ENCODE measurements around the gene PSMA5. TPM values are rescaled to one million over a fixed set of nuclear protein-coding genes. Genes with fewer than 3 reads are reported as not detected.

The PSMA5 gene
- total and polyA plus RNA-seq, 10 of the 15 experiments (the other 5 are each of a cell fraction or from before 2014, with no cell fraction given), result 58.7 to 271 (median 187) TPM

GRCh38 chr1:109367626-109368025 lies 58.6 kb downstream of the PSMA5 start:
- Histone ChIP-seq H3K9ac (ENCODE audit: control insufficient read depth, insufficient read depth, low read length) (no peak overlapping the region), H4K20me1 (ENCODE audit: control insufficient read depth, insufficient read depth) (no peaks in the 10 kb centered on the region), H2AFZ (ENCODE audit: control insufficient read depth, low read depth, low read length) (no peak overlapping the region), H3K27ac (ENCODE audit: control insufficient read depth, insufficient read depth) (no peak overlapping the region), H3K4me1 (ENCODE audit: control insufficient read depth, insufficient read depth, low read length) (peaks cover 9% of the 10 kb centered on the region; the same call in 1 of the 2 replicates), H3K4me3 (no peak overlapping the region), H3K79me2 (ENCODE audit: control insufficient read depth, insufficient read depth, low read length) (no peaks in the 10 kb centered on the region), H3K36me3 (ENCODE audit: control insufficient read depth in 2 of 2, insufficient read depth in 2 of 2, low read length in 1 of 2) (no peaks in the 10 kb centered on the region), H3K27me3 (replicated peaks in 1 of 2; ENCODE audit: control insufficient read depth in 2 of 2, insufficient read depth in 2 of 2, low read length in 1 of 2) (no peaks in the 10 kb centered on the region), H3K9me3 (replicated peaks; ENCODE audit: control insufficient read depth, insufficient read depth, low read length) (no peaks in the 10 kb centered on the region), H3K4me2 (ENCODE audit: control insufficient read depth, insufficient read depth) (no peak overlapping the region)
- 52% methylated on average over 3 of the region's 3 CpGs for WGBS (ENCODE audit: insufficient coverage, insufficient replicate concordance, low lambda C conversion rate, missing lambda C conversion rate)
- BruUV-seq (replicated peaks), result no TSS peak
- ATAC-seq (no peak), DNase-seq (ENCODE audit: low read depth, low spot score) (no peak), FAIRE-seq (no peak)
- in situ Hi-C loops (cut with MboI), result no loop called here
- ChIA-PET CTCF (interaction anchor here (1.0 to 1.2 kb wide), 2 partner anchors 19 to 90 kb away, joined by 3 read pairs; no protein-coding TSS in a partner anchor), RAD21 (ENCODE audit: unreplicated experiment) (no interaction called here), POLR2A (no interaction called here), SMC1A (ENCODE audit: uncharacterized antibody, unreplicated experiment) (no interaction called here)
- intact Hi-C loops (cut with micrococcal nuclease; ENCODE audit: unreplicated experiment), result no loop called here
- TF ChIP-seq IKZF1 (conservative IDR thresholded peaks at IDR 0.05) (no peak), STAT3 (IDR thresholded peaks at IDR 0.05; ENCODE audit: low read depth, low read length) (no peak), REST (IDR thresholded peaks at IDR 0.05; ENCODE audit: low read depth, low read length) (no peak), SP1 (IDR thresholded peaks at IDR 0.05; ENCODE audit: low read depth, low read length) (no peak), ZBTB33 (IDR thresholded peaks at IDR 0.05) (no peak)
